Measurements from ENCODE around the gene TP73.

DNA sequence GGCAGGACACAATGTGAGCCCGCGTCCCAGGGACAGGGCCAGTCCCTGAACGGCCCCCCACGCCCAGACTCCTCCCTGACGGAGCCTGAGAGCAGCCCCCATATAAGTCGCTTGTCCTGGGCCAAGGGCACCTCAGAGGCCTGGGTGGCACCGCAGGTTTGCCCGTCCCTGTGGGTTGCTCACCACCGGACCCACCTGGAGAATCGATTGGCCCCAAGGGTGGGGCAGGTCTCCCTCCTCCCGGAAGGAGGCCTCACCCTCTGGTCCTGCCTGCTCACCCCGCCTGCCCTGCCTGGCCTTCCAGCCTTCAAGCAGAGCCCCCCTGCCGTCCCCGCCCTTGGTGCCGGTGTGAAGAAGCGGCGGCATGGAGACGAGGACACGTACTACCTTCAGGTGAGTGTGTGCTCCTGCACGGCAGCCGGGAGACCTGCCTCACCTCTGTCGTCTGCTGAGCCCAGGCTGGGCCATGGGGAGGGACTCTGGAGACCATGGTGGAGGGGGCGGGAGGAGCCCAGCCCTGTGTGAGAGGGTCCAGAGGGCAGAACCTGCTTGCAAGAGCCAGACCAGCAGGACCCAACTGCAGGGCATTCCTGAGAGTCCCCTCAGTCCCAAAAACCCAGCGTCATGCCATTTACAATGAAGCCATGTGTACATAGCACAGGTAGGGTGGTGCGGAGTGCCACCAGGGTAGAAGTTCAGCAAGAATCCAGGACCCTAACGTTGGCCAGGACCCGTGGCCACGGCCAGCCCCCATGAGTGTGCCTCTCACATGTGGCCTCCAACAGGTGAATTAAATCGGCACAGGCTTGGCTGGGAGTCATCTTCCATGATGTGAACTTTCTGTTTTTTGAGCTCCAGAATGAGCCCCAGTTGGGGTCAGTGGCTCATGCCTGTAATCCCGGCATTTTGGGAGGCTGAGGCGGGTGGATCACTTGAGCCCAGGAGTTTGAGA lies 75.8 kb downstream of the TP73 start:
- TF ChIP-seq NFRKB (IDR thresholded peaks at IDR 0.05) (no peak), FOXM1 (IDR thresholded peaks at IDR 0.05; ENCODE audit: borderline replicate concordance) (no peak), ARNT (IDR thresholded peaks at IDR 0.05) (no peak), LEF1 (IDR thresholded peaks at IDR 0.05; ENCODE audit: borderline replicate concordance) (no peak), FOXK2 (IDR thresholded peaks at IDR 0.05) (no peak), SUZ12 (IDR thresholded peaks at IDR 0.05) (no peak), TARDBP (IDR thresholded peaks at IDR 0.05) (no peak), ELF4 (IDR thresholded peaks at IDR 0.05) (no peak), BHLHE40 (IDR thresholded peaks at IDR 0.05; ENCODE audit: borderline replicate concordance) (no peak), SP1 (IDR thresholded peaks at IDR 0.05) (no peak), HDGF (IDR thresholded peaks at IDR 0.05; ENCODE audit: borderline replicate concordance) (no peak), FOXA1 (IDR thresholded peaks at IDR 0.05) (no peak), L3MBTL2 (conservative IDR thresholded peaks at IDR 0.05) (no peak)

Measured in HEK293T (cell line).